Neuronal stem cell (in vitro differentiated cells): ENCODE data around the gene RBMS2.

Experiments
- DNase-seq: peaks from one replicate; pipeline ENCODE4 v3.0.0-alpha.2; 2013; ENCODE audit warnings: low spot score
- H2AFZ ChIP-seq: one replicate; pipeline ENCODE4 v1.6.1; 2013; ENCODE audit warnings: mild to moderate bottlenecking, low read length, inconsistent platforms
- H2AK5ac ChIP-seq: 2 replicates; pipeline ENCODE4 v1.6.1; 2013; ENCODE audit warnings: low read depth, mild to moderate bottlenecking, inconsistent platforms, low read length, moderate library complexity, mixed read lengths
- H2BK120ac ChIP-seq: 2 replicates; pipeline ENCODE4 v1.6.1; 2013; ENCODE audit warnings: low read depth, mild to moderate bottlenecking, inconsistent platforms, low read length, moderate library complexity, mixed read lengths
- H2BK12ac ChIP-seq: one replicate; pipeline ENCODE4 v1.6.1; 2013; ENCODE audit warnings: low read length, inconsistent platforms
- H2BK15ac ChIP-seq: 2 replicates; pipeline ENCODE4 v1.6.1; 2013; ENCODE audit warnings: mild to moderate bottlenecking, low read length, inconsistent platforms, mixed read lengths
- H2BK5ac ChIP-seq: one replicate; pipeline ENCODE4 v1.6.1; 2013; ENCODE audit warnings: inconsistent platforms, mild to moderate bottlenecking, low read length, moderate library complexity
- H3K14ac ChIP-seq: one replicate; pipeline ENCODE4 v1.6.1; 2013; ENCODE audit warnings: low read length, inconsistent platforms
- H3K18ac ChIP-seq: 2 replicates; pipeline ENCODE4 v1.6.1; 2013; ENCODE audit warnings: low read length, inconsistent platforms
- H3K23ac ChIP-seq: 2 replicates; pipeline ENCODE4 v1.6.1; 2013; ENCODE audit warnings: low read depth, mild to moderate bottlenecking, mixed read lengths, low read length, inconsistent platforms; ENCODE audit not compliant: poor library complexity
- H3K27ac ChIP-seq: replicated peaks from 3 replicates; pipeline ENCODE4 v1.5.1; 2013; ENCODE audit warnings: low read length, inconsistent platforms
- H3K27me3 ChIP-seq, 3 experiments: 2 replicates each; pipeline ENCODE4 v1.6.1; 2013; ENCODE audit warnings: low read length in 3 of 3, mild to moderate bottlenecking in 2 of 3, inconsistent platforms in 1 of 3, low read depth in 1 of 3, mixed read lengths in 1 of 3, moderate library complexity in 1 of 3; ENCODE audit not compliant: control insufficient read depth in 3 of 3, insufficient read depth in 3 of 3
- H3K36me3 ChIP-seq, 2 donors: replicated peaks in 1 of 2; 2 replicates each; pipeline ENCODE4 v1.6.1; 2013; ENCODE audit warnings: low read length in 2 of 2; ENCODE audit not compliant: control insufficient read depth in 2 of 2, insufficient read depth in 2 of 2
- H3K4ac ChIP-seq: 2 replicates; pipeline ENCODE4 v1.6.1; 2013; ENCODE audit warnings: inconsistent platforms, mild to moderate bottlenecking, low read length, moderate library complexity
- H3K4me1 ChIP-seq, 2 donors: 1 replicate in 1 of 2; 2 replicates in 1 of 2; pipeline ENCODE4 v1.6.1; 2013; ENCODE audit warnings: low read length in 2 of 2, low read depth in 1 of 2; ENCODE audit not compliant: control insufficient read depth in 2 of 2, insufficient read depth in 1 of 2
- H3K4me2 ChIP-seq: one replicate; pipeline ENCODE4 v1.6.1; 2013; ENCODE audit warnings: mild to moderate bottlenecking, low read length, inconsistent platforms; ENCODE audit not compliant: insufficient read depth, poor library complexity, severe bottlenecking
- H3K4me3 ChIP-seq, 2 donors: 2 replicates each; pipeline ENCODE4 v1.5.1; 2013; ENCODE audit warnings: low read length in 2 of 2, mild to moderate bottlenecking in 2 of 2, inconsistent platforms in 1 of 2, moderate library complexity in 1 of 2
- H3K79me1 ChIP-seq: one replicate; pipeline ENCODE4 v1.6.1; 2013; ENCODE audit warnings: low read depth, mild to moderate bottlenecking, inconsistent platforms, low read length, moderate library complexity
- H3K9ac ChIP-seq: one replicate; pipeline ENCODE4 v1.6.1; 2013; ENCODE audit warnings: mild to moderate bottlenecking, low read depth, low read length, inconsistent platforms; ENCODE audit not compliant: poor library complexity
- H3K9me3 ChIP-seq, 2 donors: replicated peaks in 1 of 2; 2 replicates each; pipeline versions ENCODE3 to v1.6.1; 2013; ENCODE audit warnings: low read length in 2 of 2, mild to moderate bottlenecking in 2 of 2, inconsistent platforms in 1 of 2, low read depth in 1 of 2, mixed read lengths in 1 of 2, moderate library complexity in 1 of 2; ENCODE audit not compliant: control insufficient read depth in 2 of 2, insufficient read depth in 1 of 2
- H4K8ac ChIP-seq: one replicate; pipeline ENCODE4 v1.6.1; 2013; ENCODE audit warnings: low read depth, mild to moderate bottlenecking, inconsistent platforms, low read length, moderate library complexity
- H4K91ac ChIP-seq: one replicate; pipeline ENCODE4 v1.6.1; 2013; ENCODE audit warnings: low read length, low read depth, mild to moderate bottlenecking, inconsistent platforms; ENCODE audit not compliant: poor library complexity
- WGBS, 2 donors: extraction: QIAGEN DNeasy Blood & Tissue Kit; methylation state at CpG; one replicate each; pipeline ENCODE4 v1.1.7; 2013; ENCODE audit warnings: missing lambda C conversion rate in 2 of 2, mixed read lengths in 1 of 2; ENCODE audit not compliant: insufficient read length in 2 of 2, insufficient replicate concordance in 1 of 2; ENCODE audit errors: extremely low coverage in 2 of 2; 5-methylcytosine and 5-hydroxymethylcytosine counted together

Gene RBMS2

GRCh38 chr12:56542164-56542563, 20.5 kb downstream of the RBMS2 start:
- Histone ChIP-seq H2BK120ac (no peak overlapping the region), H2BK5ac (no peak overlapping the region), H3K79me1 (peaks cover 2% of the 10 kb centered on the region), H3K4ac (no peak overlapping the region), H2BK15ac (no peak overlapping the region), H3K23ac (no peak overlapping the region), H2BK12ac (no peak overlapping the region), H3K18ac (no peak overlapping the region), H3K4me1 (no peaks in the 10 kb centered on the region), H2AK5ac (no peak overlapping the region), H3K4me2 (no peak overlapping the region), H3K9ac (no peak overlapping the region), H3K27ac (no peak overlapping the region), H4K8ac (no peak overlapping the region), H2AFZ (no peak overlapping the region), H3K9me3 (no peaks in the 10 kb centered on the region), H3K36me3 (peaks cover 0 to 7% of the 10 kb centered on the region in 2 donors), H3K27me3 (no peaks in the 10 kb centered on the region), H3K4me3 (no peak overlapping the region), H3K14ac (no peak overlapping the region), H4K91ac (no peak overlapping the region)
- no peak for DNase-seq
- WGBS, 2 donors = no CpG with 5 or more reads among the region's 4 CpGs

GRCh38 chr12:56545023-56545604, 23.5 kb downstream of the RBMS2 start:
- Histone ChIP-seq H4K91ac (no peak overlapping the region), H3K27me3 (no peaks in the 10 kb centered on the region), H3K4me1 (no peaks in the 10 kb centered on the region), H2BK120ac (no peak overlapping the region), H3K4me3 (no peak overlapping the region), H3K79me1 (no peaks in the 10 kb centered on the region), H3K9ac (no peak overlapping the region), H3K23ac (no peak overlapping the region), H2BK12ac (no peak overlapping the region), H3K9me3 (no peaks in the 10 kb centered on the region), H3K4ac (no peak overlapping the region), H3K14ac (no peak overlapping the region), H2AFZ (no peak overlapping the region), H3K36me3 (peaks cover 0 to 7% of the 10 kb centered on the region in 2 donors), H3K4me2 (no peak overlapping the region), H4K8ac (no peak overlapping the region), H3K18ac (no peak overlapping the region), H2BK5ac (no peak overlapping the region), H2AK5ac (no peak overlapping the region), H2BK15ac (no peak overlapping the region), H3K27ac (no peak overlapping the region)
- WGBS, 2 donors = no CpG with 5 or more reads among the region's 3 CpGs
- no peak for DNase-seq

- no peak overlapping the region for H3K4ac ChIP-seq
- no peak overlapping the region for H3K4me2 ChIP-seq
- H3K79me1 ChIP-seq = no peaks in the 10 kb centered on the region
- H2BK12ac ChIP-seq = no peak overlapping the region
- H3K9ac ChIP-seq = no peak overlapping the region
- no CpG with 5 or more reads among the region's 5 CpGs for WGBS, 2 donors
- no peak overlapping the region for H4K8ac ChIP-seq
- DNase-seq = no peak
- H3K36me3 ChIP-seq = peaks cover 0 to 3% of the 10 kb centered on the region in 2 donors
- H2AK5ac ChIP-seq = no peak overlapping the region
- no peaks in the 10 kb centered on the region for H3K4me1 ChIP-seq
- no peak overlapping the region for H2AFZ ChIP-seq
- no peak overlapping the region for H2BK15ac ChIP-seq
- H4K91ac ChIP-seq = no peak overlapping the region
- no peaks in the 10 kb centered on the region for H3K9me3 ChIP-seq
- H3K4me3 ChIP-seq = no peak overlapping the region
- H2BK5ac ChIP-seq = no peak overlapping the region
- H2BK120ac ChIP-seq = no peak overlapping the region
- H3K14ac ChIP-seq = no peak overlapping the region
- no peaks in the 10 kb centered on the region for H3K27me3 ChIP-seq
- no peak overlapping the region for H3K23ac ChIP-seq
- no peak overlapping the region for H3K27ac ChIP-seq
- H3K18ac ChIP-seq = no peak overlapping the region
Observed at GRCh38 chr12:56546680-56547079, 25.1 kb downstream of the RBMS2 start.

- no peak overlapping the region for H3K4me2 ChIP-seq
- H3K27me3 ChIP-seq = no peaks in the 10 kb centered on the region
- peaks cover 0 to 4% of the 10 kb centered on the region in 2 donors for H3K36me3 ChIP-seq
- no peak overlapping the region for H3K23ac ChIP-seq
- no peak overlapping the region for H2BK15ac ChIP-seq
- no peak overlapping the region for H3K9ac ChIP-seq
- DNase-seq = no peak
- H4K91ac ChIP-seq = no peak overlapping the region
- H3K4me1 ChIP-seq = no peaks in the 10 kb centered on the region
- H4K8ac ChIP-seq = no peak overlapping the region
- no peak overlapping the region for H2BK120ac ChIP-seq
- no peak overlapping the region for H2BK5ac ChIP-seq
- H2AK5ac ChIP-seq = no peak overlapping the region
- H3K9me3 ChIP-seq = no peaks in the 10 kb centered on the region
- H2BK12ac ChIP-seq = no peak overlapping the region
- H2AFZ ChIP-seq = no peak overlapping the region
- no peak overlapping the region for H3K14ac ChIP-seq
- no peak overlapping the region for H3K18ac ChIP-seq
- peaks cover 2% of the 10 kb centered on the region for H3K79me1 ChIP-seq
- no peak overlapping the region for H3K4ac ChIP-seq
- H3K4me3 ChIP-seq = no peak overlapping the region
- no peak overlapping the region for H3K27ac ChIP-seq
- no CpG with 5 or more reads among the region's 5 CpGs for WGBS, 2 donors
Observed at GRCh38 chr12:56551070-56551469, 29.4 kb downstream of the RBMS2 start.
